H9 (cell line): ENCODE results near the gene MAP4K3. TPM values are rescaled to one million over a fixed set of nuclear protein-coding genes. Genes with fewer than 3 reads are reported as not detected.

Experiments
- DNase-seq: peaks from one replicate; pipeline ENCODE4 v3.0.0-alpha.2; 2017
- H2AFZ ChIP-seq: one replicate; pipeline ENCODE4 v1.6.1; 2013; ENCODE audit warnings: mild to moderate bottlenecking, low read length, control low read depth, moderate library complexity
- H2AK5ac ChIP-seq: 2 replicates; pipeline ENCODE4 v1.6.1; 2013; ENCODE audit warnings: low read length, control low read depth, mixed read lengths; ENCODE audit not compliant: insufficient read length
- H2BK120ac ChIP-seq: one replicate; pipeline ENCODE4 v1.6.1; 2013; ENCODE audit warnings: low read depth, mild to moderate bottlenecking, low read length, control low read depth, inconsistent platforms; ENCODE audit not compliant: poor library complexity, severe bottlenecking
- H2BK12ac ChIP-seq: 2 replicates; pipeline ENCODE4 v1.6.1; 2013; ENCODE audit warnings: low read length, control low read depth, mixed read lengths, low read depth; ENCODE audit not compliant: insufficient read length
- H2BK15ac ChIP-seq: 2 replicates; pipeline ENCODE4 v1.6.1; 2013; ENCODE audit warnings: low read depth, low read length, control low read depth
- H2BK20ac ChIP-seq: one replicate; pipeline ENCODE4 v1.6.1; 2013; ENCODE audit warnings: low read depth, mild to moderate bottlenecking, low read length, control low read depth, inconsistent platforms; ENCODE audit not compliant: poor library complexity, severe bottlenecking
- H2BK5ac ChIP-seq: 2 replicates; pipeline ENCODE4 v1.6.1; 2013; ENCODE audit warnings: low read length, control low read depth, mixed read lengths; ENCODE audit not compliant: insufficient read length
- H3K14ac ChIP-seq: 2 replicates; pipeline ENCODE4 v1.6.1; 2013; ENCODE audit warnings: low read length, control low read depth; ENCODE audit not compliant: insufficient read depth
- H3K18ac ChIP-seq: 2 replicates; pipeline ENCODE4 v1.6.1; 2013; ENCODE audit warnings: low read depth, mild to moderate bottlenecking, mixed read lengths, low read length, control low read depth; ENCODE audit not compliant: insufficient read length
- H3K23ac ChIP-seq: 2 replicates; pipeline ENCODE4 v1.6.1; 2013; ENCODE audit warnings: low read length, control low read depth, mixed read lengths, low read depth; ENCODE audit not compliant: insufficient read length
- H3K23me2 ChIP-seq: 2 replicates; pipeline ENCODE4 v1.6.1; 2013; ENCODE audit warnings: low read depth, mild to moderate bottlenecking, mixed read lengths, low read length, control low read depth; ENCODE audit not compliant: insufficient read length, poor library complexity, severe bottlenecking
- H3K27ac ChIP-seq: 2 replicates; pipeline ENCODE4 v1.5.1; 2013; ENCODE audit warnings: low read length, control low read depth, mixed read lengths, low read depth; ENCODE audit not compliant: insufficient read length
- H3K27me3 ChIP-seq: 2 replicates; pipeline ENCODE4 v1.6.1; 2013; ENCODE audit warnings: low read length, control low read depth, inconsistent platforms; ENCODE audit not compliant: insufficient read depth
- H3K4ac ChIP-seq: 2 replicates; pipeline ENCODE4 v1.6.1; 2013; ENCODE audit warnings: low read depth, mild to moderate bottlenecking, control low read depth, inconsistent platforms, low read length, moderate library complexity
- H3K4me1 ChIP-seq: 2 replicates; pipeline ENCODE4 v1.6.1; 2013; ENCODE audit warnings: low read length, control low read depth, inconsistent platforms; ENCODE audit not compliant: insufficient read depth
- H3K4me2 ChIP-seq: 2 replicates; pipeline ENCODE4 v1.6.1; 2013; ENCODE audit warnings: low read length, control low read depth, mixed read lengths; ENCODE audit not compliant: insufficient read length, insufficient read depth
- H3K56ac ChIP-seq: 2 replicates; pipeline ENCODE4 v1.6.1; 2013; ENCODE audit warnings: low read depth, mild to moderate bottlenecking, mixed read lengths, low read length, control low read depth; ENCODE audit not compliant: insufficient read length
- H3K79me1 ChIP-seq: 2 replicates; pipeline ENCODE4 v1.6.1; 2013; ENCODE audit warnings: low read depth, mild to moderate bottlenecking, moderate library complexity, low read length, control low read depth, inconsistent platforms; ENCODE audit not compliant: insufficient read depth, poor library complexity, severe bottlenecking
- H3K79me2 ChIP-seq: 2 replicates; pipeline ENCODE4 v1.6.1; 2013; ENCODE audit warnings: low read length, control low read depth, inconsistent platforms; ENCODE audit not compliant: insufficient read depth
- H3K9ac ChIP-seq: 2 replicates; pipeline ENCODE4 v1.6.1; 2013; ENCODE audit warnings: low read length, control low read depth, mixed read lengths; ENCODE audit not compliant: insufficient read length; ENCODE audit errors: extremely low read depth
- H3K9me3 ChIP-seq: one replicate; pipeline ENCODE4 v1.6.1; 2013; ENCODE audit warnings: low read depth, low read length, inconsistent platforms; ENCODE audit not compliant: control insufficient read depth
- H3T11ph ChIP-seq: one replicate; pipeline ENCODE4 v1.6.1; 2013; ENCODE audit warnings: mild to moderate bottlenecking, low read length, control low read depth, inconsistent platforms
- H4K20me1 ChIP-seq: one replicate; pipeline ENCODE4 v1.6.1; 2013; ENCODE audit not compliant: control insufficient read depth, insufficient read length, insufficient read depth
- H4K5ac ChIP-seq: 2 replicates; pipeline ENCODE4 v1.6.1; 2013; ENCODE audit warnings: low read depth, mild to moderate bottlenecking, mixed read lengths, low read length, control low read depth; ENCODE audit not compliant: insufficient read length
- H4K8ac ChIP-seq: replicated peaks from 2 replicates; pipeline ENCODE4 v1.6.1; 2013; ENCODE audit warnings: low read length, control low read depth, mixed read lengths, low read depth; ENCODE audit not compliant: insufficient read length
- H4K91ac ChIP-seq: 2 replicates; pipeline ENCODE4 v1.6.1; 2013; ENCODE audit warnings: low read depth, mild to moderate bottlenecking, moderate library complexity, mixed read lengths, low read length, control low read depth; ENCODE audit not compliant: insufficient read length
- H3K27ac Mint-ChIP-seq, 3 experiments: 2 replicates in 2 of 3; 3 replicates in 1 of 3; pipeline ENCODE4 v1.8.0; 2020 to 2021; ENCODE audit warnings: mixed read lengths in 3 of 3, mild to moderate bottlenecking in 1 of 3, moderate library complexity in 1 of 3
- H3K27me3 Mint-ChIP-seq: 2 replicates; pipeline ENCODE4 v1.8.0; 2021; ENCODE audit warnings: low read depth, mild to moderate bottlenecking, moderate library complexity, mixed read lengths
- H3K36me3 Mint-ChIP-seq, 3 experiments: 2 replicates in 2 of 3; 3 replicates in 1 of 3; pipeline ENCODE4 v1.8.0; 2020 to 2021; ENCODE audit warnings: low read depth in 3 of 3, mixed read lengths in 3 of 3; ENCODE audit not compliant: insufficient read depth in 1 of 3
- H3K4me1 Mint-ChIP-seq, 2 experiments: 2 replicates each; pipeline ENCODE4 v1.8.0; 2020; ENCODE audit warnings: mixed read lengths in 2 of 2
- H3K4me3 Mint-ChIP-seq, 2 experiments: 2 replicates in 1 of 2; 3 replicates in 1 of 2; pipeline ENCODE4 v1.8.0; 2020 to 2021; ENCODE audit warnings: mild to moderate bottlenecking in 2 of 2, mixed read lengths in 2 of 2, moderate library complexity in 1 of 2
- H3K9me3 Mint-ChIP-seq, 2 experiments: 2 replicates in 1 of 2; 3 replicates in 1 of 2; pipeline ENCODE4 v1.8.0; 2020; ENCODE audit warnings: mild to moderate bottlenecking in 2 of 2, mixed read lengths in 2 of 2, moderate library complexity in 1 of 2
- WGBS: extraction: QIAGEN DNeasy Blood & Tissue Kit; methylation state at CpG from one replicate; pipeline ENCODE4 v1.1.7; 2013; ENCODE audit warnings: missing lambda C conversion rate, low lambda C conversion rate, mixed read lengths; ENCODE audit not compliant: insufficient read length; ENCODE audit errors: extremely low coverage; 5-methylcytosine and 5-hydroxymethylcytosine counted together
- total RNA-seq: library from RNA; stranded (reverse); gene quantifications from 2 replicates; pipeline ENCODE4 v1.2.1, GENCODE V29; 2021
- TF ChIP-seq, protein P1 (sequence below): fragments of 200-600 bp; sonication (generic); conservative IDR thresholded peaks from 3 replicates; pipeline ENCODE4 v1.8.0; 2021; ENCODE audit warnings: antibody characterized with exemption, mild to moderate bottlenecking

Gene MAP4K3
- total RNA-seq, 1 experiment from 2014 or later: 37.9 TPM

GRCh38 chr2:39221459-39221858 is 215.6 kb downstream of the MAP4K3 start:
- H3K79me1 ChIP-seq: no peaks in the 10 kb centered on the region
- no peak overlapping the region for H3K56ac ChIP-seq
- no peak overlapping the region for H3K27ac ChIP-seq
- H3K4me1 Mint-ChIP-seq: peaks cover 13 to 18% of the 10 kb centered on the region in 2 experiments
- no peak overlapping the region for H3K4me2 ChIP-seq
- no peak overlapping the region for H2BK120ac ChIP-seq
- no peak overlapping the region for H3K18ac ChIP-seq
- no peak overlapping the region for H3T11ph ChIP-seq
- no peak overlapping the region for H3K27ac Mint-ChIP-seq
- no peaks in the 10 kb centered on the region for H3K9me3 ChIP-seq
- no peaks in the 10 kb centered on the region for H3K27me3 Mint-ChIP-seq
- no peak overlapping the region for H2BK15ac ChIP-seq
- no peak overlapping the region for H2BK20ac ChIP-seq
- TF ChIP-seq, protein P1, sequence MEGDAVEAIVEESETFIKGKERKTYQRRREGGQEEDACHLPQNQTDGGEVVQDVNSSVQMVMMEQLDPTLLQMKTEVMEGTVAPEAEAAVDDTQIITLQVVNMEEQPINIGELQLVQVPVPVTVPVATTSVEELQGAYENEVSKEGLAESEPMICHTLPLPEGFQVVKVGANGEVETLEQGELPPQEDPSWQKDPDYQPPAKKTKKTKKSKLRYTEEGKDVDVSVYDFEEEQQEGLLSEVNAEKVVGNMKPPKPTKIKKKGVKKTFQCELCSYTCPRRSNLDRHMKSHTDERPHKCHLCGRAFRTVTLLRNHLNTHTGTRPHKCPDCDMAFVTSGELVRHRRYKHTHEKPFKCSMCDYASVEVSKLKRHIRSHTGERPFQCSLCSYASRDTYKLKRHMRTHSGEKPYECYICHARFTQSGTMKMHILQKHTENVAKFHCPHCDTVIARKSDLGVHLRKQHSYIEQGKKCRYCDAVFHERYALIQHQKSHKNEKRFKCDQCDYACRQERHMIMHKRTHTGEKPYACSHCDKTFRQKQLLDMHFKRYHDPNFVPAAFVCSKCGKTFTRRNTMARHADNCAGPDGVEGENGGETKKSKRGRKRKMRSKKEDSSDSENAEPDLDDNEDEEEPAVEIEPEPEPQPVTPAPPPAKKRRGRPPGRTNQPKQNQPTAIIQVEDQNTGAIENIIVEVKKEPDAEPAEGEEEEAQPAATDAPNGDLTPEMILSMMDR: no peak
- no peaks in the 10 kb centered on the region for H3K23me2 ChIP-seq
- no peak overlapping the region for H4K5ac ChIP-seq
- no peak overlapping the region for H2AK5ac ChIP-seq
- no peak overlapping the region for H4K91ac ChIP-seq
- H3K9me3 Mint-ChIP-seq: no peaks in the 10 kb centered on the region
- no peak overlapping the region for H2BK5ac ChIP-seq
- H3K79me2 ChIP-seq: no peaks in the 10 kb centered on the region
- H3K27me3 ChIP-seq: no peaks in the 10 kb centered on the region
- H2BK12ac ChIP-seq: no peak overlapping the region
- H3K14ac ChIP-seq: no peak overlapping the region
- H4K20me1 ChIP-seq: no peaks in the 10 kb centered on the region
- H3K4ac ChIP-seq: no peak overlapping the region
- H3K9ac ChIP-seq: no peak overlapping the region
- DNase-seq: no peak
- no CpG with 5 or more reads among the region's 3 CpGs for WGBS
- H3K4me1 ChIP-seq: peaks cover 2% of the 10 kb centered on the region; the same call in 1 of the 2 replicates
- H3K4me3 Mint-ChIP-seq: no peak overlapping the region
- no peak overlapping the region for H4K8ac ChIP-seq
- H3K36me3 Mint-ChIP-seq: no peaks in the 10 kb centered on the region
- H3K23ac ChIP-seq: no peak overlapping the region
- no peak overlapping the region for H2AFZ ChIP-seq
